ENCODE measurements around the gene PEX7.

- TF ChIP-seq CTCF (IDR thresholded peaks at IDR 0.05) = no peak
- TF ChIP-seq EP300 (IDR thresholded peaks at IDR 0.05; ENCODE audit: low read depth) = no peak
These were observed 98.4 kb downstream of the PEX7 start for GRCh38 chr6:136920671-136921380.

Measured in transverse colon (tissue), 3 donors.